Gastrocnemius medialis (tissue), 4 donors: ENCODE data around the gene PTGIS. TPM values are rescaled to one million over a fixed set of nuclear protein-coding genes. Genes with fewer than 3 reads are reported as not detected.
"Not testable (repeated sequence)": the region's sequence is repeated elsewhere in the genome, so short reads cannot be mapped to it uniquely, and the experiment has no call there.

Source experiments
- ATAC-seq, 2 donors: fragments of 150-250 bp; one replicate each; pipeline ENCODE4 v1.9.1; 2016
- DNase-seq, 2 donors: peaks; one replicate each; pipeline ENCODE4 v3.0.0-alpha.2; 2019
- H3K27ac ChIP-seq, 4 donors: fragments of 200-600 bp; sonication (generic); 1 replicate in 1 of 4; 2 replicates in 3 of 4; pipeline ENCODE4 v1.5.1; 2016 to 2018; ENCODE audit warnings: mild to moderate bottlenecking in 2 of 4, moderate library complexity in 1 of 4
- H3K27me3 ChIP-seq, 3 donors: fragments of 200-600 bp; sonication (generic) in 2 of 3; 1 replicate in 1 of 3; 2 replicates in 2 of 3; pipeline versions ENCODE4 v1.5.1 to v1.6.0; 2016 to 2019; ENCODE audit warnings: mild to moderate bottlenecking in 1 of 3, moderate library complexity in 1 of 3
- H3K36me3 ChIP-seq, 2 donors: fragments of 200-600 bp; sonication (generic) in 1 of 2; one replicate each; pipeline ENCODE4 v1.5.1; 2017 to 2018
- H3K4me1 ChIP-seq, 2 donors: fragments of 200-600 bp; sonication (generic) in 1 of 2; one replicate each; pipeline ENCODE4 v1.5.1; 2016 to 2017; ENCODE audit warnings: mild to moderate bottlenecking in 2 of 2
- H3K4me3 ChIP-seq, 4 donors: fragments of 200-600 bp; sonication (generic) in 3 of 4; 1 replicate in 1 of 4; 2 replicates in 3 of 4; pipeline ENCODE4 v1.5.1; 2016 to 2019; ENCODE audit warnings: mild to moderate bottlenecking in 2 of 4
- H3K9me3 ChIP-seq, 3 donors: fragments of 200-600 bp; sonication (generic) in 2 of 3; 1 replicate in 1 of 3; 2 replicates in 2 of 3; pipeline ENCODE4 v1.5.1; 2016 to 2019
- POLR2A ChIP-seq, 2 donors: fragments of 450-650 bp; IDR thresholded peaks; one replicate each; pipeline ENCODE4 v1.6.1; 2017; ENCODE audit warnings: antibody characterized with exemption in 2 of 2, mild to moderate bottlenecking in 2 of 2, moderate library complexity in 2 of 2
- in situ Hi-C, 4 donors: fragments of 200-750 bp; cut with MboI; loops; one replicate each; pipeline versions ENCODE4 v1.15.0 to v1.8.0; 2017; ENCODE audit warnings: low sequenced_read_pairs in 4 of 4
- intact Hi-C: fragments of 100-400 bp; cut with DNase I; formaldehyde crosslinking; loops from one replicate; pipeline ENCODE4 v1.15.1; 2023; ENCODE audit warnings: low total_unique reads
- total RNA-seq, 4 donors: library from RNA; depleted of rRNA; stranded (reverse); fragments of >200 nt; gene quantifications; one replicate each; pipeline versions ENCODE4 v1.1.0 to v1.2.3, GENCODE V29; 2016
- TF ChIP-seq, protein P1 (sequence below), 5 experiments: fragments of 450-650 bp in 3 of 5; fragments of 200-600 bp in 2 of 5; sonication (generic) in 2 of 5; IDR thresholded peaks in 4 of 5; conservative IDR thresholded peaks in 1 of 5; 1 replicate in 4 of 5; 2 replicates in 1 of 5; pipeline ENCODE4 v1.5.1; 2016 to 2019; ENCODE audit warnings: antibody characterized with exemption in 5 of 5, mild to moderate bottlenecking in 3 of 5, moderate library complexity in 3 of 5

Gene PTGIS
- total RNA-seq, 4 donors from 2014 or later: 4.5 to 13.1 (median 9.5) TPM

DNA sequence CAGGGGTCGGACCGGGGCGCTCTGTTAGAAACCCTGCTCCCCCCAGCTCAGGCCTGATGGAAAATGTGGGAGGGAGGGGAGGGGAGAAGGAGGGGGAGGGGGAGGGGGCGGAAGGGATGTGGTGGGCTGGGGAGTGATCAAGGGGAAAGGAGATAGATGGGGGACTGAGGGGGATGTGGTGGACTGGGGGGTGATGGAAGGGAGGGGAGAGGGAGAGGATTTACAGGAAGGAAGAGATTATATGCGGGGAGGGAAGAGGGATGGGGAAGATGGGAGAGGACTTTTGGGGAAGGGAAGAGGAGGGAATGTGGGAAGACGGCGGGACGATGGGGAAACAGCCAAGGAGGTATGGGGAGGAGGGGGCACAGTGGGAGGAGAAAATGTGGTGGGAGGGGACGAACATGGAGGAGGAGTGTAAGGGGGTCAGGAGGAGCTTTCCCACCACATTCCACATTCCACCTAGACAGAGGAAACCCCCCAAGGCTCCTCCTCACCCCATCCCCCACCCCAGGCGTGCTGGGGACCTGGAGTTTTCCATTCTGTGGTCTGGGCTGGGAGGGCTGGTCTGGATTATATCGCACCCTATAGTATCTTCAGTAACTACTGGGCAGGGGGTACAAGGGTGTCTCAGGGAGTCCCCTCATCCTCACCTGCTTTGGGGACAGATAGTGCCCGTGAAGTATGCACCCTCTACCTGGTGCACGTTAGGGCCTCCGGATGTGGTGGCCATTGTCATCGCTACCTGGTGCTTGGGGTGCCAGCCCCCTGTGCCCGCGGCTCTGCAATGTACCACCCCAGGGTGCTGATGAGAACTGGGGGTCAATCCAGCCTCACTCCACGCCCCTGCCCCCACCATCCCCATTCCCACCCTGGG, 578 bp upstream of the PTGIS start:
- Histone ChIP-seq H3K4me3 (peak overlapping the region in 2 of 4 donors; percentile 45 to 47), H3K36me3 (no peaks in the 10 kb centered on the region), H3K27me3 (peaks cover 11 to 28% (median 23%) of the 10 kb centered on the region in 3 donors), H3K27ac (peak overlapping the region in 2 of 4 donors; percentile 13 to 39), H3K4me1 (no peaks in the 10 kb centered on the region), H3K9me3 (no peaks in the 10 kb centered on the region)
- in situ Hi-C loops: no loop called here
- intact Hi-C loops: no loop called here
- DNase-seq: no peak
- peak in 1 of 2 donors; percentile 12 for ATAC-seq
- no peak for TF ChIP-seq POLR2A (IDR thresholded peaks at IDR 0.05)
- TF ChIP-seq, protein P1, sequence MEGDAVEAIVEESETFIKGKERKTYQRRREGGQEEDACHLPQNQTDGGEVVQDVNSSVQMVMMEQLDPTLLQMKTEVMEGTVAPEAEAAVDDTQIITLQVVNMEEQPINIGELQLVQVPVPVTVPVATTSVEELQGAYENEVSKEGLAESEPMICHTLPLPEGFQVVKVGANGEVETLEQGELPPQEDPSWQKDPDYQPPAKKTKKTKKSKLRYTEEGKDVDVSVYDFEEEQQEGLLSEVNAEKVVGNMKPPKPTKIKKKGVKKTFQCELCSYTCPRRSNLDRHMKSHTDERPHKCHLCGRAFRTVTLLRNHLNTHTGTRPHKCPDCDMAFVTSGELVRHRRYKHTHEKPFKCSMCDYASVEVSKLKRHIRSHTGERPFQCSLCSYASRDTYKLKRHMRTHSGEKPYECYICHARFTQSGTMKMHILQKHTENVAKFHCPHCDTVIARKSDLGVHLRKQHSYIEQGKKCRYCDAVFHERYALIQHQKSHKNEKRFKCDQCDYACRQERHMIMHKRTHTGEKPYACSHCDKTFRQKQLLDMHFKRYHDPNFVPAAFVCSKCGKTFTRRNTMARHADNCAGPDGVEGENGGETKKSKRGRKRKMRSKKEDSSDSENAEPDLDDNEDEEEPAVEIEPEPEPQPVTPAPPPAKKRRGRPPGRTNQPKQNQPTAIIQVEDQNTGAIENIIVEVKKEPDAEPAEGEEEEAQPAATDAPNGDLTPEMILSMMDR (IDR thresholded peaks at IDR 0.05 in 4 of 5, conservative IDR thresholded peaks at IDR 0.05 in 1 of 5): no peak

DNA sequence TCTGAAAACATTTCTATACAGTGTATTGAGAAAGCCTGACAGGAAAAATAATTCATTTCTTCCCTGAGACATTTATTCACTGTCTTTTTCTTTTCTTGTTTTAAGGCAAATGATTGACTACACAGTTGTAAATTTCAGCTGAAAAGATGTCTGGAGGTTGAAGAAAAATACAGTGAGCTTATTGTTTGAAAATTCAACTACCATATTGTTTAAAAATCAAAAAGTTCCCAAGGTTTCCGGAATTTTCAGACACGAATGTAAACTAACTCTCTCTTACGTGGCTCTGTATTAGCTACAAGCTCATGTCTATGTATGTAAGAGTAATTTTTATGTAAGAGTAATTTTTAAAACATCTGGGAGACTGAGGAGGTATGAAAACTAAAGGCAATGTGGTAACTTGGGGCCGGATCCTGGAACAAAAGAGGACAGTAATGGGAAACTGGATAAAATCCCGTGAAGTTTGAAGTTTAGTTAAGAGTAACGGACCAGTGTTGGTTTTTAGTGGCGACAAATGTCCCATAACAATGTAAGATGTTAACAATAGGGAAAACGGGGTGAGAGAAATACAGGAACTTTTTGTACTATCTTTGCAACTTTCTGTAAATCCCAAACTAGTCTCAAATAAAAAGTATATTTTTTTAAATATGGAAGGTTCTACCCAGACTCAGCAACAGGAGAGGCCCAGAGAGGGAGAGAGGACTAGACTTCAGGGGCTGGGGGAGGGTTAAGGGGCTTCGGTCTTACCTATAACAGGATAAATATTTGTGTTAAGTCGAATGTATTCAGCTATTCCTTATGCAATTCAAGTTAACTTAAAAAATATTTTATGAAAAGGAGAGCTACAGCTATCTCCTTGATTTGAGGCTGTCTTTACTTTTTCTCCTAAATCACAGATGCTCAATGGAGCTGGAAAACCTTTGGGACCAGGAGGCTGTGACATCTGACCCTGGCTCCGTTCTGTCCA, 1.3 kb downstream of the PTGIS start:
- peak overlapping the region in 3 of 4 donors; percentile 45 to 53 (median 47) for H3K4me3 ChIP-seq
- TF ChIP-seq, protein P1 (IDR thresholded peaks at IDR 0.05 in 4 of 5, conservative IDR thresholded peaks at IDR 0.05 in 1 of 5): no peak
- TF ChIP-seq POLR2A (IDR thresholded peaks at IDR 0.05): no peak
- H3K36me3 ChIP-seq: no peaks in the 10 kb centered on the region
- intact Hi-C loops: no loop called here
- peaks cover 11 to 28% (median 23%) of the 10 kb centered on the region in 3 donors for H3K27me3 ChIP-seq
- H3K4me1 ChIP-seq: peaks cover 7 to 10% of the 10 kb centered on the region in 2 donors
- ATAC-seq (no peak), DNase-seq (no peak)
- in situ Hi-C loops: no loop called here
- H3K27ac ChIP-seq: peak overlapping the region in 3 of 4 donors; percentile 54 to 64 (median 63)
- H3K9me3 ChIP-seq: no peaks in the 10 kb centered on the region

DNA sequence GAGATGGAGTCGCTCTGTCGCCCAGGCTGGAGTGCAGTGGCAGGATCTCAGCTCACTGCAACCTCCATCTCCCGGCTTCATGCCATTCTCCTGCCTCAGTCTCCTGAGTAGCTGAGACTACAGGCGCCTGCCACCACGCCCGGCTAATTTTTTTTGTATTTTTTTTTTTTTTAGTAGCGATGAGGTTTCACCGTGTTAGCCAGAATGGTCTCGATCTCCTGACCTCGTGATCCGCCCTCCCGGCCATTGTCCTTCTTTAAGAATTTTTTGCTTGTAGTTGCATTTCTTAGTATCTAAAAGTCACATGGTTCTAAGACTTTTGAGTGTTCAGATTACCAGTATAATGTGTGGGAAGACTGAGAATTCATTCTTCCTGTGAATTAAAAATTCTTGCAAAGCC, 2.9 kb downstream of the PTGIS start:
- intact Hi-C loops, H3K4me3 ChIP-seq, ATAC-seq, H3K9me3 ChIP-seq, H3K27ac ChIP-seq, in situ Hi-C loops, DNase-seq, H3K36me3 ChIP-seq: not testable (repeated sequence)
- Histone ChIP-seq H3K4me1 (peaks cover 7 to 14% of the 10 kb centered on the region in 2 donors), H3K27me3 (peaks cover 11 to 27% (median 16%) of the 10 kb centered on the region in 3 donors)

DNA sequence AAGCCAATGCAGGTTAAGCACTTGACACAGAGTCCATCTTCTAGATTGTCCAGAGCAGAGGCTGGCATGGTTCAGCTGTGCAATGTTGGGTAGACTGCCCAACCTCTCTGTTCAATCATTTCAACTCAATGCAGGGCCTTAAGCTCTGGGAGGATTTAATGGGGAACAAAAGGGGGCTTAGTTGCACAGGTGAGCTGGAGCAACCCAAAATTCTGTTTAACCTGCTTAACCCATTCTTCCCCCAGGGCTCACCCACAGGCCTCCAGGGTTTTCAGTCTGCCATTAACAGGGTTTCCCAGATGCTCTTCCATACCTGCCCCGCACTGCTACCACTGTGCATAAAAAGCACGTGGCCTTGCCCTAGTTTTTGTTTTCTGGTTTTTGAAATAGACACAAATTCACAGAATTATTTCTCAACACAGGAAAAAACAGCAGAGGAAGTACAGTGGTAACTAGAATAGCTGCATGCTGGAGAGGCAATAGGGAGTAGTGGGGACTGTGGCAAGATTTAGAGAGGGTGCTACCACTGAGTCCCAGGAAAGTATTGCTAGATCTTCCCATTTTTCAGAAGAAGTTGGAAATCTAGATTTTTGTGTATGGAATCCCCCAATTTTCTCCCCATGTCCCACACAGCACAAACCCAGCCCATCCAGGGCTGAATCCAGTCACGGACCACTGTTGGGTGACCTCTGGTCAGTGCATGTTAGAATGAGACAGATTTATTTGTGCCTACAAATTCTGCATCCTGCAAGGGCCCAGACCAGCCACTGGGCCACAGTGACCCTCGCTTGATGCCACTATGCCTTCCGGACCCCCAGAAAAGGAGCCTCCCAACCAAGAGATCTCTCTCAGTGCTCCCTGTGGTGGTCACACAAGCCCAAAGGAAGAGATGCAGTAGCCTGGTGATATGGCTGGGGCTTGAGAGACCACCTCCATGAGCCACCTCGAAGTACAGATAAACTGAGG, 4.6 kb downstream of the PTGIS start:
- H3K4me1 ChIP-seq: peaks cover 7 to 14% of the 10 kb centered on the region in 2 donors
- intact Hi-C loops: no loop called here

More for the DNA sequence above, 4.6 kb downstream of the PTGIS start:
- Histone ChIP-seq H3K9me3 (no peaks in the 10 kb centered on the region), H3K27ac (peak overlapping the region; percentile 60 to 73 (median 69)), H3K36me3 (no peaks in the 10 kb centered on the region), H3K4me3 (no peak overlapping the region), H3K27me3 (peaks cover 5 to 11% (median 9%) of the 10 kb centered on the region in 3 donors)
- in situ Hi-C loops: no loop called here
- ATAC-seq: no peak
- TF ChIP-seq POLR2A (IDR thresholded peaks at IDR 0.05): no peak
- TF ChIP-seq, protein P1 (IDR thresholded peaks at IDR 0.05 in 4 of 5, conservative IDR thresholded peaks at IDR 0.05 in 1 of 5): no peak
- DNase-seq: no peak
